Naive B cell (primary cell): ENCODE data around the gene B9D1. TPM values are rescaled to one million over a fixed set of nuclear protein-coding genes. Genes with fewer than 3 reads are reported as not detected.

Experiments
- ATAC-seq, 2 donors: fragments of 150-1000 bp; cut with Tn5 transposase; 2 replicates each; pipeline ENCODE4 v1.10.0; 2021; ENCODE audit warnings: low read depth in 2 of 2, mild to moderate bottlenecking in 2 of 2, moderate library complexity in 2 of 2
- DNase-seq: peaks from one replicate; pipeline ENCODE4 v3.0.0; 2022
- H3K27ac Mint-ChIP-seq, 6 donors: one replicate each; pipeline ENCODE4 v1.8.0; 2020 to 2022; ENCODE audit warnings: mild to moderate bottlenecking in 6 of 6, mixed read lengths in 6 of 6, moderate library complexity in 5 of 6, inconsistent platforms in 2 of 6
- H3K27me3 Mint-ChIP-seq, 3 donors: one replicate each; pipeline ENCODE4 v1.8.0; 2021 to 2022; ENCODE audit warnings: mixed read lengths in 3 of 3, mild to moderate bottlenecking in 1 of 3
- H3K36me3 Mint-ChIP-seq, 2 donors: one replicate each; pipeline ENCODE4 v1.8.0; 2020 to 2022; ENCODE audit warnings: mixed read lengths in 2 of 2, inconsistent platforms in 1 of 2, mild to moderate bottlenecking in 1 of 2
- H3K4me1 Mint-ChIP-seq, 3 donors: one replicate each; pipeline ENCODE4 v1.8.0; 2020 to 2022; ENCODE audit warnings: mixed read lengths in 3 of 3, inconsistent platforms in 1 of 3, mild to moderate bottlenecking in 1 of 3, moderate library complexity in 1 of 3
- H3K4me3 Mint-ChIP-seq, 8 donors: one replicate each; pipeline ENCODE4 v1.8.0; 2020 to 2022; ENCODE audit warnings: mild to moderate bottlenecking in 8 of 8, mixed read lengths in 8 of 8, moderate library complexity in 8 of 8, inconsistent platforms in 2 of 8
- H3K9me3 Mint-ChIP-seq, 7 donors: one replicate each; pipeline ENCODE4 v1.8.0; 2020 to 2022; ENCODE audit warnings: mixed read lengths in 7 of 7, mild to moderate bottlenecking in 5 of 7, inconsistent platforms in 2 of 7, moderate library complexity in 1 of 7
- polyA plus RNA-seq, 6 donors: library from polyadenylated mRNA; unstranded; fragments of 300-500 nt; fragmentation: Illumina TruSeq; gene quantifications; one replicate each; pipeline ENCODE4 v1.2.3, GENCODE V29; 2021; ENCODE audit warnings: low read depth in 6 of 6

B9D1 gene
- 1 to 10 TPM; 1.2 to 4.1 (median 1.6) TPM for polyA plus RNA-seq

DNA sequence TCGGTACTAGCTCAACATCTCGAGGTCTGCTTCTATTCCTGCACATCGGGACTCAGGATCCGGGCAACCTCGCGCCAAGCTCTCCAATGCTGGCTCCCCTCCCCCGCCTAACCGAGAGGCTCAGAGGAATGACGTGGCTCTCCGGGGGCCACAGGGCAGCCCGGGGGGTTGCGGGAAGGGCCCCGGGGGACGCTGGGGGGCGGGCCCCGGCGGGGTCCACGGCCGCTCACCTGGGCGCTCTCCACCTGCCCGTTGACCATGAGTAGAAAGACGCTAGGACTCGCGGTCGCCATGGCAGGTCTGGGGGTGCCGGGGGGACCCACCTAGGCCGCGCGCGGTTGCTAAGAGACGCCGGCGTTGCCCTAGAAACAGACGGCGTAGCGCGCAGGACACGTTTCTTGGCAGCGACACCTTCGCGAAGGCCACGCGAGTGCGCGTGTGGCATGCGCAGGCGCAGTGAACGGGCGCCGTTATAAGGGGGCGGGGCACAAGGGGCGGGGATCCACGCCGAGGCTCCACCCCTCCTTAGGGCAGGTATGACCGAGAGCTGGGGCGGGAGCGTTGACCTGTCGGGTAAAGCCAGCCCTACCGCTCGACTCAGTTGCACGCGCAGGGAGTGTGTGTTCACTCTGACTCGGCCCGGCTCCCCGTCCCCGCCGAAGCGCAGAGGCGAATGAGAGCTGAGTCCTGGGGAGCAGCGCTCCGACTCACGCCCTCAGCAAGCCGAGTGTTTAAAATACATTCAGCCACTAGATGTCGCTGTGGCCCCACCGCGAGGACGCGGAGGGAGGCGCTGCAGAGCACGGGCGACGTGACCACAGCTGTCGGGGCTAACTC is at the start of gene B9D1:
Gene B9D1, minus strand, starts transcription at position 447 of the 837 bp plus-strand sequence. Its CDS starts 154 bp downstream, at position 293.
- ATAC-seq (peak; percentile 84), DNase-seq (peak; percentile 90)
- Mint-ChIP-seq H3K27ac (peak within 1 kb of the TSS; percentile 66 to 96 (median 92)), H3K36me3 (no peaks in the 10 kb centered on the region), H3K27me3 (peaks cover 17 to 35% (median 25%) of the 10 kb centered on the region in 3 donors), H3K9me3 (peaks cover 0 to 1% (median 0%) of the 10 kb centered on the region in 7 donors), H3K4me1 (peaks cover 5 to 17% (median 12%) of the 10 kb centered on the region in 3 donors), H3K4me3 (peak within 1 kb of the TSS; percentile 70 to 97 (median 94))

GRCh38 chr17:19411631-19412030 is 49.1 kb upstream of the B9D1 start:
- H3K36me3 Mint-ChIP-seq, result no peaks in the 10 kb centered on the region
- H3K4me3 Mint-ChIP-seq, result no peak overlapping the region
- peak overlapping the region in 1 of 6 donors; percentile 37 for H3K27ac Mint-ChIP-seq
- H3K9me3 Mint-ChIP-seq, result no peaks in the 10 kb centered on the region
- no peak for DNase-seq
- peaks cover 0 to 30% (median 12%) of the 10 kb centered on the region in 3 donors for H3K27me3 Mint-ChIP-seq
- ATAC-seq, result no peak
- H3K4me1 Mint-ChIP-seq, result no peaks in the 10 kb centered on the region

DNA sequence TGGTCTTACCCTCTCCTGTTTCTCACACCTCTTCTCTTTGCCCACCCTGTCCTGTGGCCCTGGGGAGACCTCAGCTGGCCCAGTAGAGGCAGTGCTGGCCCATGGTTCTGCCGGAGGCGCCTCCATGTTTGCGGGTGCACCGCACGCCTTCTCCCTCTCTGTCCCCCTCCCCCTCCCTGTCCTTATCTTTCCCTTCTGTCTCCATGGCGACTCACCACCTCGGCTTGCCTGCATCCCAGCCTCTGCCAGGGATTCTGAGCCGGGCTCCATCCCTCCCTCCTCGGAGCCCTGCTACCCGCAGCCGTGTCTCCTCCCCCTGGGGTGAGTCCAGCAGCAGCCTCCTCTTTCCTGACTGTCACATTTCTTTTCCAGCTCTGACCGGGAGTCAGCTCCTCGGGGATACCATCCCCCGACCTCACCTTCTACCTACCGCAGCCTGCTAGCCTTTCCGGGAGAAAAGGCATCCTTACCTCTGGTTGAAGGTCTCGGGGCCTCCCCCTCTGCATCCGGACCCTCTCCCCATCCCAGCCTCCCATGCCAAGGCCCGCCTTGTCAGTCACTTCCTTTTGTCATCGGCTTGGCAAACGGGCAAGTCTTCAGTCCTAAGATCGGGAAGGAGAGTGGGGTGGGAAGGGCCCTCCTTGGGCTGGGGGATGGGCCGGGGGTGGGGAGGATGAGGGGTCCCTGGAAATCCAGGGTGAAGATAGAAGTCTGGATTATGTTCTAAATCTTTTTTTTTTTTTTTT is 48.5 kb upstream of the B9D1 start, which contains the start of gene RNF112:
Gene RNF112, plus strand, starts transcription at position 358 of the 746 bp plus-strand sequence. Its CDS starts 177 bp downstream, at position 535.
- Mint-ChIP-seq H3K9me3 (no peaks in the 10 kb centered on the region), H3K4me3 (no peak within 1 kb of the TSS), H3K4me1 (no peaks in the 10 kb centered on the region), H3K36me3 (no peaks in the 10 kb centered on the region), H3K27me3 (peaks cover 0 to 25% (median 12%) of the 10 kb centered on the region in 3 donors), H3K27ac (peak within 1 kb of the TSS in 3 of 6 donors; percentile 24 to 75 (median 56))
- ATAC-seq (no peak), DNase-seq (no peak)

DNA sequence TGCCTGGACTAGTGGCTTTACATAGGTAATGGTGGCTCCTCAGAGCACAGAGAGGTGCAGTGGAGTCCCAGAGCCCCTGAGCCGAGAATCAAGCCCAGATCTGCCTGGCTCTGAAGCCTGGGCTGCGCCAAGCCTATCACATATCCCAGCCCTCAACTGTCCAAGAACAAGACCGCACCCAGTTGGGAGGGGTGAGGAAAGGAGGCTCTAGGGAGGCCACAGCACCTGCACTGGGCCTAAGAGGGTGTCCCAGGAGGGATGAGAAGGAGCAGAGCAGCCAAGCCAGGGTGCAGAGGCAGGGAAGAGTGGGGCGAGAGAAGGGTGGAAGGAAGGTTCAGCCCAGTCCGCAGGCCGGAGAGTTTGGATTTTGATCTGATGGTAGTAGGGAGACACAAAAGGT is 47.6 kb upstream of the B9D1 start:
- Mint-ChIP-seq H3K36me3 (no peaks in the 10 kb centered on the region), H3K4me3 (no peak overlapping the region), H3K27me3 (peaks cover 0 to 21% (median 12%) of the 10 kb centered on the region in 3 donors), H3K9me3 (no peaks in the 10 kb centered on the region), H3K4me1 (peaks cover 0 to 5% (median 0%) of the 10 kb centered on the region in 3 donors), H3K27ac (peak overlapping the region in 2 of 6 donors; percentile 24 to 75)
- DNase-seq, result no peak
- no peak for ATAC-seq

DNA sequence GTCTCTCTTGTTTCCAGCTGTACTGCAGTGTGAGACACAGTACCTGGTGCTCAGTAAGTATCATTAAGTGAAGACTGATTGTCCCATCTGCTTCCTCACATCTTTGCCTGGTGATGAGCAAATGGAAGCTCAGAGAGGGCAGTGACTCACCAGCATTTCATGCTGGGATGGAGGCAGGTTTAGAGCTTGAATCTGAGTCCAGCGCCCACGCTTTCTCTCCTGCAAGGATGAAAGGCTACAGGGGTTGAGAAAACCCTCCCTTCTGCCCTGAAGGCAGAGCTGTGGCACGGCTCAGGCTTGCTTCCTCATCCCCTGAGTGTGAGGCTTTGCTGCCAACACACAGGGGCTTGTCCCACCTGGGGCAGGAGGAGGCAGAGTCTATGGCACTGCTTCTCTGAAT is 47.0 kb upstream of the B9D1 start:
- H3K9me3 Mint-ChIP-seq, result no peaks in the 10 kb centered on the region
- ATAC-seq (no peak), DNase-seq (no peak)
- H3K4me3 Mint-ChIP-seq, result no peak overlapping the region
- peaks cover 0 to 5% (median 0%) of the 10 kb centered on the region in 3 donors for H3K4me1 Mint-ChIP-seq
- H3K27ac Mint-ChIP-seq, result no peak overlapping the region
- H3K36me3 Mint-ChIP-seq, result no peaks in the 10 kb centered on the region
- peaks cover 0 to 16% (median 12%) of the 10 kb centered on the region in 3 donors for H3K27me3 Mint-ChIP-seq

DNA sequence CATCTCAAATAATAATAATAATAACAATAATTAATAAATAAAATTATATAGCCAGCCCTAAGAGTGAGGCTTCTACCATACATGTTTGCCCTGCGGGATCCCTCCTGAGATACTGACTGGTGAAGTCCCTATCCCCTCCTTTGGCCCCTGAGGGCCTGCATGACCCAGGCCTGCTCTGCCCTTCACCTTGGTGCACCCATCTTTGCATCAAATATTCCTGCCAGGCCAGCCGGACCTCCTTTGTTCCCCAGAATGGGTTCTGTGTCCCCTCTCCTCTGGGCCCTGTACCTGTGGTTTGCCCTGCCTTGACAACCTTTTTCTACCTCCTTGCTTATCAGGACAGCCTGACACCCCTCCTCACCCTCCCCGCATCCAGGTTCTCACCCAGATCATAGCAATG is 46.5 kb upstream of the B9D1 start:
- no peak for DNase-seq
- Mint-ChIP-seq H3K9me3 (no peaks in the 10 kb centered on the region), H3K27me3 (peaks cover 3 to 16% (median 12%) of the 10 kb centered on the region in 3 donors), H3K4me1 (peaks cover 0 to 5% (median 0%) of the 10 kb centered on the region in 3 donors), H3K27ac (no peak overlapping the region), H3K4me3 (no peak overlapping the region), H3K36me3 (no peaks in the 10 kb centered on the region)
- ATAC-seq, result no peak

DNA sequence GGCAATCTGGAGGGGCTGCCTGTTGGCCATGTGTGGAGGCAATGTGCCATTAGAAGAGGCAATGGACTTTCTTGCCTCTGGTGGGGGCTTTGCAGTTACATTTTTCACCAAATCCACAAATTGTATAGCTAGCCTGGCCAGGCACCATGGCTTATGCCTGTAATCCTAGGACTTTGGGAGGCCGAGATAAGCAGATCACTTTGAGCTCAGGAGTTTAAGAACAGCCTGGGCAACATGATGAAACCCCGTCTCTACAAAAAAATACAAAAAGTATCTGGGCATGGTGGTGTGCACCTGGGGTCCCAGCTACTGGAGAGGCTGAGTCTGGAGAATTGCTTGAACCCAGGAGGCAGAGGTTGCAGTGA is 45.8 kb upstream of the B9D1 start:
- H3K9me3 Mint-ChIP-seq, result peaks cover 0 to 4% (median 0%) of the 10 kb centered on the region in 7 donors
- DNase-seq, result no peak
- no peak for ATAC-seq
- peaks cover 3 to 23% (median 18%) of the 10 kb centered on the region in 3 donors for H3K27me3 Mint-ChIP-seq
- H3K36me3 Mint-ChIP-seq, result no peaks in the 10 kb centered on the region
- peak overlapping the region in 1 of 6 donors; percentile 52 for H3K27ac Mint-ChIP-seq
- H3K4me1 Mint-ChIP-seq, result peaks cover 0 to 8% (median 0%) of the 10 kb centered on the region in 3 donors
- H3K4me3 Mint-ChIP-seq, result no peak overlapping the region

- ATAC-seq, result no peak
- Mint-ChIP-seq H3K4me1 (peaks cover 0 to 8% (median 0%) of the 10 kb centered on the region in 3 donors), H3K27me3 (peaks cover 3 to 27% (median 14%) of the 10 kb centered on the region in 3 donors), H3K4me3 (no peak overlapping the region), H3K27ac (no peak overlapping the region), H3K9me3 (peaks cover 0 to 4% (median 0%) of the 10 kb centered on the region in 7 donors), H3K36me3 (no peaks in the 10 kb centered on the region)
- DNase-seq, result no peak
Measured at GRCh38 chr17:19407601-19408345, 45.2 kb upstream of the B9D1 start.

GRCh38 chr17:19405114-19405513 is 42.6 kb upstream of the B9D1 start:
- Mint-ChIP-seq H3K4me1 (peaks cover 0 to 8% (median 0%) of the 10 kb centered on the region in 3 donors), H3K9me3 (peaks cover 0 to 4% (median 0%) of the 10 kb centered on the region in 7 donors), H3K4me3 (no peak overlapping the region), H3K27me3 (peaks cover 3 to 24% (median 9%) of the 10 kb centered on the region in 3 donors), H3K36me3 (no peaks in the 10 kb centered on the region), H3K27ac (no peak overlapping the region)
- ATAC-seq (no peak), DNase-seq (no peak)

DNA sequence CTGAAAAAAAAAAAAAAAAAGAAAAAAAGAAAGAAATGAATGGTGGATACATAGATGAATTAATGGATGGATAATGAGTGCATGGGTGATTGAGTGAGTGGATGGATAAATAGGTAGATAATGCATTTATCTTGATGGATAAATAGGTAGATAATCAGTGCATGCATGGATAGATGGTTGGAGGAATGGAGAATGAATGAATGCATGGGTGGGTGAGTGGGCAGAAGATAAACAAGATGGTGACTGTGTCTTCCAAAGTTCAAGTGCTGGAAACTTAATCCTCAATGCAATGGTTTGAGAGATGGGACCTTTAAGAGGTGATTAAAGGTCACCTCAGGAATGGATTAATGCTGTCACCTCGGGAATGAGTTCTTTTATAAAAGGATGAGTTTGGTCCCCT is 41.7 kb upstream of the B9D1 start:
- H3K9me3 Mint-ChIP-seq, result peaks cover 0 to 4% (median 0%) of the 10 kb centered on the region in 7 donors
- no peak overlapping the region for H3K27ac Mint-ChIP-seq
- DNase-seq (no peak), ATAC-seq (no peak)
- H3K4me3 Mint-ChIP-seq, result no peak overlapping the region
- H3K36me3 Mint-ChIP-seq, result no peaks in the 10 kb centered on the region
- H3K4me1 Mint-ChIP-seq, result peaks cover 0 to 8% (median 0%) of the 10 kb centered on the region in 3 donors
- peaks cover 3 to 24% (median 8%) of the 10 kb centered on the region in 3 donors for H3K27me3 Mint-ChIP-seq

DNA sequence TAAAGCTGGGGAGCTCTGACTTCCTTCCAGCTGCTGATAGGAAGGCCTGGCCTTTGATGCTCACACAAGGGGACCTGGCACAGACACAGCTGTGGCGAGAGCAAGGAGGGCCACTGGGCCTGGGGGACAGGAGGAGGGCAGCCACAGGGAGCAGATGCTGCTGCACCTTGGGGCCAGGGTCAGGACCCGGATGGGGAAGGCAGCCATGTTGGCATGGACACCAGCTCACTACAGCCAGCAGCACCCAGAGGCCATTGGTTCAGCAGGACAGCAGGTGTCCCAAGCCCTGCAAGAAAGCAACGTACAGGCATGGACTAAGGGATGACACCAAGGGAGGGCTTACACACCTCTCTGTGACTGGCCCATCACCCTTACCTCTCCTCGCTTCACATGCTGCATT is 40.5 kb upstream of the B9D1 start:
- no peak overlapping the region for H3K4me3 Mint-ChIP-seq
- H3K36me3 Mint-ChIP-seq, result no peaks in the 10 kb centered on the region
- DNase-seq, result no peak
- H3K27me3 Mint-ChIP-seq, result peaks cover 3 to 24% (median 8%) of the 10 kb centered on the region in 3 donors
- no peak for ATAC-seq
- peaks cover 0 to 4% (median 0%) of the 10 kb centered on the region in 7 donors for H3K9me3 Mint-ChIP-seq
- peaks cover 0 to 8% (median 0%) of the 10 kb centered on the region in 3 donors for H3K4me1 Mint-ChIP-seq
- no peak overlapping the region for H3K27ac Mint-ChIP-seq

GRCh38 chr17:19402171-19402570 is 39.6 kb upstream of the B9D1 start:
- Mint-ChIP-seq H3K36me3 (no peaks in the 10 kb centered on the region), H3K9me3 (peaks cover 0 to 4% (median 0%) of the 10 kb centered on the region in 7 donors), H3K27me3 (peaks cover 3 to 24% (median 8%) of the 10 kb centered on the region in 3 donors), H3K27ac (no peak overlapping the region), H3K4me1 (peaks cover 0 to 8% (median 0%) of the 10 kb centered on the region in 3 donors), H3K4me3 (no peak overlapping the region)
- no peak for ATAC-seq
- no peak for DNase-seq
